GM12872 (cell line): ENCODE data around the gene P2RX5.

ENCODE experiments used
- CTCF ChIP-seq: IDR thresholded peaks from 3 replicates; pipeline ENCODE4 v1.5.1; 2011; ENCODE audit warnings: low read depth, mild to moderate bottlenecking, low read length, moderate library complexity; ENCODE audit not compliant: insufficient read depth

The P2RX5 gene

GRCh38 chr17:3645310-3645709 is 50.6 kb downstream of the P2RX5 start:
- no peak for TF ChIP-seq CTCF

- TF ChIP-seq CTCF: no peak
Measured at GRCh38 chr17:3643889-3644349, 52.0 kb downstream of the P2RX5 start.

GRCh38 chr17:3641717-3642486 is 54.1 kb downstream of the P2RX5 start:
- no peak for TF ChIP-seq CTCF

GRCh38 chr17:3641014-3641413 is 54.9 kb downstream of the P2RX5 start:
- TF ChIP-seq CTCF: no peak

- no peak for TF ChIP-seq CTCF
Measured at GRCh38 chr17:3639981-3640596, 55.9 kb downstream of the P2RX5 start.

GRCh38 chr17:3636908-3637373 is 59.0 kb downstream of the P2RX5 start:
- TF ChIP-seq CTCF: no peak

- TF ChIP-seq CTCF: no peak
Measured at GRCh38 chr17:3636154-3636907, 59.6 kb downstream of the P2RX5 start, which contains the start of the genes CTNS and SHPK. Gene CTNS (plus strand): TSS chr17:3636760. CDS start chr17:3640207, 3,447 bp downstream. Gene SHPK (minus strand): TSS chr17:3636250. CDS start chr17:3636219, 31 bp downstream.
